GF-D8 (cell line): ENCODE data around the gene ZBED4.

Experiments
- DNase-seq: peaks from one replicate; lab custom pipeline; 2025; lab: John Stamatoyannopoulos, UW

The ZBED4 gene

GRCh38 chr22:49855251-49855911 is 1.7 kb downstream of the ZBED4 start:
- DNase-seq = no peak

GRCh38 chr22:49856343-49856742 is 2.7 kb downstream of the ZBED4 start:
- DNase-seq = no peak

- no peak for DNase-seq
Measured at GRCh38 chr22:49856766-49857618, 3.3 kb downstream of the ZBED4 start.

- DNase-seq = no peak
Measured at GRCh38 chr22:49858827-49859226, 5.2 kb downstream of the ZBED4 start.

- no peak for DNase-seq
Measured at GRCh38 chr22:49861642-49862495, 8.2 kb downstream of the ZBED4 start.

- no peak for DNase-seq
Measured at GRCh38 chr22:49862496-49862776, 8.8 kb downstream of the ZBED4 start.

GRCh38 chr22:49863931-49864330 is 10.3 kb downstream of the ZBED4 start:
- DNase-seq = no peak

- DNase-seq = no peak
Measured at GRCh38 chr22:49865156-49865555, 11.5 kb downstream of the ZBED4 start.

GRCh38 chr22:49866134-49866533 is 12.5 kb downstream of the ZBED4 start:
- DNase-seq = no peak

GRCh38 chr22:49866646-49867045 is 13.0 kb downstream of the ZBED4 start:
- no peak for DNase-seq

- no peak for DNase-seq
Measured at GRCh38 chr22:49867303-49868265, 13.9 kb downstream of the ZBED4 start.

GRCh38 chr22:49869086-49869830 is 15.6 kb downstream of the ZBED4 start:
- no peak for DNase-seq

GRCh38 chr22:49869845-49870712 is 16.4 kb downstream of the ZBED4 start:
- DNase-seq = no peak

GRCh38 chr22:49871482-49871881 is 17.8 kb downstream of the ZBED4 start:
- DNase-seq = no peak

- no peak for DNase-seq
Measured at GRCh38 chr22:49872347-49872746, 18.7 kb downstream of the ZBED4 start.

- no peak for DNase-seq
Measured at GRCh38 chr22:49873228-49873940, 19.7 kb downstream of the ZBED4 start.

GRCh38 chr22:49877642-49878041 is 24.0 kb downstream of the ZBED4 start:
- DNase-seq = no peak

- DNase-seq = no peak
Measured at GRCh38 chr22:49878206-49878605, 24.6 kb downstream of the ZBED4 start.

- DNase-seq = no peak
Measured at GRCh38 chr22:49879871-49880270, 26.2 kb downstream of the ZBED4 start.
